Stimulated activated CD8-positive, alpha-beta memory T cell treated with anti-CD3 and anti-CD28 coated beads, Interleukin-4, amount 100 ng/mL, for 4 hours (primary cell): ENCODE measurements around the gene LSMEM2.
A peak's percentile ranks its signal among the peaks of the same experiment; 100 is the strongest.
"Not testable (repeated sequence)": the region's sequence is repeated elsewhere in the genome, so short reads cannot be mapped to it uniquely, and the experiment has no call there.

ENCODE experiments used
- DNase-seq, 2 donors: peaks; one replicate each; pipeline ENCODE4 v3.0.0-alpha.2; 2020; ENCODE audit warnings: low read depth in 2 of 2, low spot score in 1 of 2

Gene LSMEM2

GRCh38 chr3:50297896-50298725 lies 19.2 kb downstream of the LSMEM2 start:
- DNase-seq: no peak

GRCh38 chr3:50298836-50299637 lies 20.1 kb downstream of the LSMEM2 start, which contains the start of the genes HYAL3 and NAA80:
HYAL3 (minus strand) TSS chr3:50299405; CDS start chr3:50295602, 3,803 bp downstream.
NAA80 (minus strand) TSS chr3:50299405; CDS start chr3:50297463, 1,942 bp downstream.
- peak; percentile 99 for DNase-seq

GRCh38 chr3:50299638-50299928 lies 20.7 kb downstream of the LSMEM2 start:
- DNase-seq: no peak

- DNase-seq: no peak
These were observed 21.2 kb downstream of the LSMEM2 start for GRCh38 chr3:50299929-50300680.

- DNase-seq: no peak
These were observed 21.9 kb downstream of the LSMEM2 start for GRCh38 chr3:50300681-50301254.

GRCh38 chr3:50302095-50303012 lies 23.5 kb downstream of the LSMEM2 start:
- no peak for DNase-seq

GRCh38 chr3:50303013-50303815 lies 24.3 kb downstream of the LSMEM2 start, which contains the start of gene HYAL1:
HYAL1 (minus strand) TSS chr3:50303574; CDS start chr3:50302956, 618 bp downstream.
- DNase-seq: no peak

GRCh38 chr3:50304601-50305000 lies 25.7 kb downstream of the LSMEM2 start:
- DNase-seq: no peak

GRCh38 chr3:50312041-50312440 lies 33.2 kb downstream of the LSMEM2 start:
- DNase-seq: not testable (repeated sequence)

- no peak for DNase-seq
These were observed 35.5 kb downstream of the LSMEM2 start for GRCh38 chr3:50314342-50314741.

- DNase-seq: no peak
These were observed 35.9 kb downstream of the LSMEM2 start for GRCh38 chr3:50314816-50315215.

- peak; percentile 59 to 63 for DNase-seq
These were observed 37.9 kb downstream of the LSMEM2 start for GRCh38 chr3:50316657-50317242.

- DNase-seq: no peak
These were observed 38.4 kb downstream of the LSMEM2 start for GRCh38 chr3:50317300-50317699.

- DNase-seq: no peak
These were observed 39.3 kb downstream of the LSMEM2 start for GRCh38 chr3:50318163-50318562.

- no peak for DNase-seq
These were observed 39.7 kb downstream of the LSMEM2 start for GRCh38 chr3:50318615-50319014.

- DNase-seq: no peak
These were observed 40.5 kb downstream of the LSMEM2 start for GRCh38 chr3:50319181-50319893.

- DNase-seq: no peak
These were observed 41.2 kb downstream of the LSMEM2 start for GRCh38 chr3:50319894-50320625.
